ENCODE measurements around the gene DCHS1. TPM values are rescaled to one million over a fixed set of nuclear protein-coding genes. Genes with fewer than 3 reads are reported as not detected.
A peak's percentile ranks its signal among the peaks of the same experiment; 100 is the strongest.

The DCHS1 gene
- total and polyA plus RNA-seq, 2 of the 13 experiments (the other 11 are each of a cell fraction or from before 2014, with no cell fraction given) = under 0.01 to 0.03 TPM

DNA sequence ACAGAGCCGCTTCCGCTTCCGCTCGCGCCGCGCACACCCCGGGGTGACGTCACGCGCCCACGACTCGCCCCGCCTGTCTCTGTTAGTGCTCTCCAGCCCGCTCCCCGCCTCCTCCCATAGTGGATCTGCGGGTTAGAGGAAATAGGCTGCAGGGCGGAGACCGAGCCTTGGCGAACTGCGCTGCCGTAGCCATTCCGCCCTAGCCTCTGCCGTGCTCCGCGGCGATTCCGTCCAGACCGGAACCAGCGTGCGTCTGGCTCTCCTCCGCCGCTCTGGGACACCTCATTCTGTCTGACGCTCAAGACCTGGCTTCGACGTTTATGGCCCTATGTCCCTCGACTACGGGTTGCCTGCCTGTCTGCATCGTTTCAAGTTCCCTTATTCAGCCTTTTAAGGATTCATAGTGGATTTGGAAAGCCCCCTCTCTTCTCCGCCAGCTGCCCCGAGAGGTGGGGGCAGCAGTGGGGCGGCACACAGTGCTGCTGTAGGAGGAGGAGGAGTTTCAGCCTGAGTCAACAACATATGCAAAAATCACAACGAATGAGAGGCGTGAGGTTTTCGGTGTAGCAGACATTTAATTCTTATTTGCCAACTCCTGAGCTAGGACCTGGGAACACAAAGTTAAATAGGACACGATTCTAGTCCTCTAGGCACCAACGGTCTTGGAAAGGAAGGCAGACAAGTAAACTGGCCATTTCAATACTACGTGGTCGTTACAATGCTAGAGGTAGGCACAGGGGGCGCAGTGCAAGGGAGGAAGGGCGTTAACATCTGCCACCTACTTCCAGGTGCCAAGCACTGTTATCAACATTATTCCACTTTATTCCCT lies 43.2 kb downstream of the DCHS1 start, which contains the start of gene TAF10 (continued):
- TF ChIP-seq, protein P1, sequence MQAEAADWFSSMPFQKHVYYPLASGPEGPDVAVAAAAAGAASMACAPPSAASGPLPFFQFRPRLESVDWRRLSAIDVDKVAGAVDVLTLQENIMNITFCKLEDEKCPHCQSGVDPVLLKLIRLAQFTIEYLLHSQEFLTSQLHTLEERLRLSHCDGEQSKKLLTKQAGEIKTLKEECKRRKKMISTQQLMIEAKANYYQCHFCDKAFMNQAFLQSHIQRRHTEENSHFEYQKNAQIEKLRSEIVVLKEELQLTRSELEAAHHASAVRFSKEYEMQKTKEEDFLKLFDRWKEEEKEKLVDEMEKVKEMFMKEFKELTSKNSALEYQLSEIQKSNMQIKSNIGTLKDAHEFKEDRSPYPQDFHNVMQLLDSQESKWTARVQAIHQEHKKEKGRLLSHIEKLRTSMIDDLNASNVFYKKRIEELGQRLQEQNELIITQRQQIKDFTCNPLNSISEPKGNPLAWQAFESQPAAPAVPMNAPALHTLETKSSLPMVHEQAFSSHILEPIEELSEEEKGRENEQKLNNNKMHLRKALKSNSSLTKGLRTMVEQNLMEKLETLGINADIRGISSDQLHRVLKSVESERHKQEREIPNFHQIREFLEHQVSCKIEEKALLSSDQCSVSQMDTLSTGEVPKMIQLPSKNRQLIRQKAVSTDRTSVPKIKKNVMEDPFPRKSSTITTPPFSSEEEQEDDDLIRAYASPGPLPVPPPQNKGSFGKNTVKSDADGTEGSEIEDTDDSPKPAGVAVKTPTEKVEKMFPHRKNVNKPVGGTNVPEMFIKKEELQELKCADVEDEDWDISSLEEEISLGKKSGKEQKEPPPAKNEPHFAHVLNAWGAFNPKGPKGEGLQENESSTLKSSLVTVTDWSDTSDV (CRISPR knock-in tag; IDR thresholded peaks at IDR 0.05) = no peak
- TF ChIP-seq MEF2D (CRISPR knock-in tag; IDR thresholded peaks at IDR 0.05) (peak; percentile 85), ZNF546 (CRISPR knock-in tag; conservative IDR thresholded peaks at IDR 0.05) (0 out of 2 replicates have a peak, but pooled peaks have one; percentile 25), TEAD3 (CRISPR knock-in tag; optimal IDR thresholded peaks at IDR 0.05; ENCODE audit: borderline replicate concordance) (no peak), NCOA5 (CRISPR knock-in tag; IDR thresholded peaks at IDR 0.05) (no peak), THAP9 (CRISPR knock-in tag; IDR thresholded peaks at IDR 0.05; ENCODE audit: borderline replicate concordance) (peak; percentile 81), ATF7 (IDR thresholded peaks at IDR 0.05) (peak; percentile 89), ATF7 (CRISPR knock-in tag; IDR thresholded peaks at IDR 0.05) (peak; percentile 81; the same call in 1 of the 2 replicates), ZNF75D (CRISPR knock-in tag; IDR thresholded peaks at IDR 0.05; ENCODE audit: borderline replicate concordance) (no peak), ADNP (CRISPR knock-in tag; IDR thresholded peaks at IDR 0.05) (no peak), ZNF746 (CRISPR knock-in tag; IDR thresholded peaks at IDR 0.05) (peak; percentile 67; the same call in 1 of the 2 replicates), HMGA1 (CRISPR knock-in tag; conservative IDR thresholded peaks at IDR 0.05) (no peak), FOXP1 (IDR thresholded peaks at IDR 0.05) (no peak), FOXP1 (CRISPR knock-in tag; IDR thresholded peaks at IDR 0.05) (peak; percentile 5; the same call in 1 of the 2 replicates), AHDC1 (CRISPR knock-in tag; IDR thresholded peaks at IDR 0.05; ENCODE audit: borderline replicate concordance) (no peak), ZNF496 (CRISPR knock-in tag; IDR thresholded peaks at IDR 0.05; ENCODE audit: insufficient replicate concordance) (no peak)
- TF ChIP-seq, protein P2, sequence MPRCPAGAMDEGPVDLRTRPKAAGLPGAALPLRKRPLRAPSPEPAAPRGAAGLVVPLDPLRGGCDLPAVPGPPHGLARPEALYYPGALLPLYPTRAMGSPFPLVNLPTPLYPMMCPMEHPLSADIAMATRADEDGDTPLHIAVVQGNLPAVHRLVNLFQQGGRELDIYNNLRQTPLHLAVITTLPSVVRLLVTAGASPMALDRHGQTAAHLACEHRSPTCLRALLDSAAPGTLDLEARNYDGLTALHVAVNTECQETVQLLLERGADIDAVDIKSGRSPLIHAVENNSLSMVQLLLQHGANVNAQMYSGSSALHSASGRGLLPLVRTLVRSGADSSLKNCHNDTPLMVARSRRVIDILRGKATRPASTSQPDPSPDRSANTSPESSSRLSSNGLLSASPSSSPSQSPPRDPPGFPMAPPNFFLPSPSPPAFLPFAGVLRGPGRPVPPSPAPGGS (CRISPR knock-in tag; IDR thresholded peaks at IDR 0.05) = no peak
